ENCODE data around the gene PEF1.

The PEF1 gene

GRCh38 chr1:31671147-31671546 is 26.5 kb upstream of the PEF1 start:
- DNase-seq (ENCODE audit: low spot score): no peak

- no peak for DNase-seq (ENCODE audit: low spot score)
Measured at GRCh38 chr1:31670593-31670964, 25.9 kb upstream of the PEF1 start.

GRCh38 chr1:31669786-31670592 is 25.3 kb upstream of the PEF1 start:
- no peak for DNase-seq (ENCODE audit: low spot score)

- peak; percentile 44 for DNase-seq (ENCODE audit: low spot score)
Measured at GRCh38 chr1:31669433-31669785, 24.7 kb upstream of the PEF1 start.

GRCh38 chr1:31668303-31668883 is 23.7 kb upstream of the PEF1 start:
- no peak for DNase-seq (ENCODE audit: low spot score)

- no peak for DNase-seq (ENCODE audit: low spot score)
Measured at GRCh38 chr1:31667065-31667785, 22.5 kb upstream of the PEF1 start.

DNA sequence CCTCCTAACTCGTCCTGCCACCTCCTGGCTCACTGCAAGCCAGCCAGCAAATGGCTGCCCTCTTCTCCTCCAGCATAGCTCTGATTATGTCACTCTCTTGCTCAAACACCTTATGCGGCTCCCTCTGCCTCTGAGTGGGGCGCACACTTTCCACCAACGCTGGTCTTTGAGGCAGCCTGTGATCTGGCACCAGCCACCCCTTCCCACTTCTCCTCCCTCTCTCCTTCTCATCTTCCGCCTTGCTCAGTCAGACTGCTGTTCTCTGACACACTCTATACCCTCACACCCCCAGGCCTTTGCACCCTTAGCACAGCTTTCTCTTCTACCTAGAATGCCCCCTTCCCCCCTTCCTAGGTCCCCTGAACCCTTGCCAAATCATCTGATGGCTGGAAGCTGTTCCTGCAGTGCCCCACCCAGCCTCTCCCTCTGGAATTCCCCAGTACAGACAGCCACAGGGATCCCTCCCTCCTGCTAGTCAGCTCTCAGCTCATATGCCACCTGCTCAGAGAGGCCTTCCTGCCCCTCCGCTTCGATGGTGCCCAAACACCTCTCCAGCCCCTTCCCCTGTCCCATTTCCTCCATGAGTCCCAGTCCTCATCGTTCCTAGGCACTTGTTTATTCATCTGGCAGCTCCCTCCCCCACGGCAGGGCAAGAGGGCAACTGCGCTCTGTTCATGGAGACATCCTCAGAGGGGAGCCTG is 21.7 kb upstream of the PEF1 start:
- DNase-seq (ENCODE audit: low spot score): no peak

DNA sequence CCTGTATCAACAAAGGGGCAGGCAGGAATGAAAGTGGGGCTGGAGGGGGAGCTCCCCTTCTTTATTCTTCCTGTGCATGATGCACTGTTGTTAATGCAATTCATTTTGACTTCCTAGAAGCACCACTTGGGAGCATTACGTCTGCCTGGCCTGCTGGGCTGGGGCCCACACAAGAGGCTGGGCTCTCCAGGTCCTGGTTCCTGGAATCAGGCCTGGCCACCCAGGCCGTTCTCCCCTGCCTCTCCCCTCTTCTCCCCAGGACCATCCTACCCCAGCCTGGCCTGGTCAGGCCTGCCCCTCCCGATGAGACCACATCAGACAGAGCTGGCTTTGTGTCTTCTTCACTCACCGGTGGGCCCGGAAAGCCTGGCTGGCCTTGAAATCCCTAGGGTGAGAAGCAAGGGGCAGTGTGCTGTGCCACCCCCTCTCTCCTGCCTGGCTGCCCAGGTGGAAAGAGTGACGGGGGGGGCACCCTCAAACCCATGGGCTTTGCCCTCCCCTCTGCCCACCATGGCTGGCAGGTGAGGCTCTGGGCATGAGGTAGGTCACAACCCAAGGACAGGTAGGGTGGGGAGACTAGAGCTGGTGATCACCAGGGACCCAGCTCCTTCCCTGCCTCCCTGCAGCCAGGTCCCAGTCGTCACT is 20.7 kb upstream of the PEF1 start:
- DNase-seq (ENCODE audit: low spot score): no peak

- DNase-seq (ENCODE audit: low spot score): no peak
Measured at GRCh38 chr1:31664528-31664927, 19.9 kb upstream of the PEF1 start.

DNA sequence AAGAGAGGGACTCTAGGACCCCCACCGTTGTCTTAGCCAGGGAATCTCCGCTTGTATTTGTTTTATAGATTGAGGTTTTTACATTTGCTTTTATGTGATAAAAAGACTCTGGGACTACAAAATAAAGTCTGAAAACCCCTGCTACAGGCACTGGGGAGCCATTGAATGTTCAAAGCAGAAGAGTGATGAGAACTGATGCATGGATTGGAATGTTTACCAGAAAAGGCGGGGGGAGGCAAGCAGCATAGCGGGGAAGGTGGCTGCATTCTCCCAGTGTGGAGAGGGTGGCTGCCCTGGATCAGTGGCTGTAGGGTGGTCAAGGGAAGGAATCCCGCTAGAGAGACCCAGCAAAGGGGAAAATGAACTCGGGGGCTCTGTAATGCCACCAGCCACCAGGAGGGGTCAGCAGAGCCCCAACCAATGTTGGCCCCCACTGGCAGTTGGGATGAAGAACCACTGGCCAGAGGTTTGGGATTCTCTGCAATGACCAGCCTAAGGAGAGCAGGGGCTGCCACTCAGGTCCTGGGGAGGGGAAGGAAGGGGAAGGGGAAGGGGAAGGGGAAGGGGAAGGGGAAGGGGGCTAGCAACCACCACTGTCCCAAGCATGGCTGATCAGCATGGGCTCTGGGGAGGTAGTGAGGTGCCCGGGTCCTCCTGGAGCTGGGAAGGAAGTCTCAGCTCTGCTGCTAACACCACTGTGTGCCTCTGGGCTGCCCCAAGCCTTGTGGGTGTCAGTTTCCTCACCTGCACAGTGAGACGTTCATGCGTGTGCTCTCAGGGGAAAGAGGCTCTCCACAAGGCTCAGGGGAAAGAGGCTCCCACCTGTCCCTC is 19.2 kb upstream of the PEF1 start:
- DNase-seq (ENCODE audit: low spot score): peak; percentile 28

DNA sequence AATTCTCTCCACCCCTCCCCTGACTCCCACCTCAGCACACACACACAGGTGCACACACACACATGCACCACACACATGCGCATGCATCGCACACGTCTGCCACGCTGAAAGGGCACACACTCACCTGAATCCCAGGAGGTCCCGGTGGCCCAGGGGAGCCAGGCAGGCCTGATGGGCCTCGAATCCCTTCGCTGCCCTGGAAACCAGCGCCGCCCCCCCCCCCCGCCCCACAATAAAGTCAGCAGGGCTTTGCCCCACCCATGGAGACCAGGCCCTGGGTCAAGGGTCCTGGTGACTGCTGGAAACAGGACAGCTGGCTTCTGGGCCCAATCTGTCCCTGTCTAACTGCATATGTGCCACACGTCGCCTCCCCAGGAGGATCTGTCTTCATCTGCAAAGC is 17.8 kb upstream of the PEF1 start:
- DNase-seq (ENCODE audit: low spot score): no peak

DNA sequence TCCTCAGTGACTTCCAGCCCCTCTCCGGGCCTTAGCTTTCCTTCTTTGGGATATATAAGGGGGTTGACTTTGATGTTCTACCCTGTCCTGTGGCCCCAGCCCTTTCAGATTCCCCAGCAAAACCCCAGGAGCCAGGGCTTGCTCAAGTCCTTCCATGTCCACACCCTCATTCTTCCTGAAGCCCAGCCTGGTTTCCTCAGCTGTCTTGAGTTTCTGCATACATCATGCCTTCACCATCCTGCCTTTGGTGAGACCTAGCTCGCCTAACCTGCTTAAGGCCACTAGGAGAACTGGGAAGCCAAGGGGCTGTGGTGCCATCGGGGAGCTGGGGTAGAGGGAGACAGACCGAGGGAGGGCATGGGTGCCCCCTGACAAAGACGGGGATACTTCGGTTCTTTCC is 17.2 kb upstream of the PEF1 start:
- DNase-seq (ENCODE audit: low spot score): no peak

DNA sequence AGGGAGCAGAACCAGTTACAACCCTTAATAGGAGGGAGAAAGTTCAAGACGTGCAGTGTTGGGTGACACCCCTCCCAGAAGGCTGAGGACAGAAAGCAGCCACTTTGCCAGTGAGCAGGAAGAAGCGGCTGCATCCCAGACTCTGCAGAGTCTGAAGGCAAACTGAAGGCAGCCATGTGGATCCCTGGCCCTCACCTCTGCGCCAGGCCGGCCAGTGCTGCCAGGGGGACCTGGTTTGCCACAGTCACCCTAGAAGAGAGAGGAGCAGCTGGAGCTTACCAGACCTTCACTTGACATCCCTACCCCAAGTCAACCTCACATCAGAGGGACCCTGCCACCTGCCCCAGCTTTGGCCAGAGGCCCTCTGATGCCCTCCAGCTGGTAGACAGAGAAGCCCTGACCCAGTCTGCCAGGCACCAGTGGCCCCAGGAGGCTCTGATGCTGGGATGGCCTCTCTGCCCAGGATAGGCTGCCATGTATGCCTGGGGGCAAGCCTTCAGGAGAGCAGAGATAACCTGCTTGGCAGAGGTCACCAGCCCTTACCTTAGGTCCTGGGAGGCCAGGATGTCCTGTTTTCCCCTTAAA is 16.3 kb upstream of the PEF1 start:
- no peak for DNase-seq (ENCODE audit: low spot score)

DNA sequence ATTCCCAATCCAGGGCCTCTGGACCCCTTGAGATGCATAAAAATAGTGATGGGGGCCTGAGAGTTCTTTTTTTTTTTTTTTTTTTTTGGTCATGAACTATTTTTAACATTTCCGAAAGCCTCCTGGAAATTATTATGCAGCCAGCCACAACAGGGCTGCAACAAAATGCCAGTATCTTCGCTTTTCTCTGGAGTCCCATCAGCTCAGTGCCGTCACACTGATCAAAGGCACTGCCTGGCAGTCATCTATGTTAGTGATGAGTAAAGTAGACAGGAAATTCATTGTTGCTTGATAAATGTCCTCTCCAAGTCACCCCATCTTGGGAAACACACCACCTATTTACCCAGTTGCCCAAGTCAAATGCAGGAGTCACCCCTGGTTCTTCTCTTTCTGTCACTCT is 15.2 kb upstream of the PEF1 start:
- no peak for DNase-seq (ENCODE audit: low spot score)

- DNase-seq (ENCODE audit: low spot score): no peak
Measured at GRCh38 chr1:31658721-31659120, 14.0 kb upstream of the PEF1 start.

DNA sequence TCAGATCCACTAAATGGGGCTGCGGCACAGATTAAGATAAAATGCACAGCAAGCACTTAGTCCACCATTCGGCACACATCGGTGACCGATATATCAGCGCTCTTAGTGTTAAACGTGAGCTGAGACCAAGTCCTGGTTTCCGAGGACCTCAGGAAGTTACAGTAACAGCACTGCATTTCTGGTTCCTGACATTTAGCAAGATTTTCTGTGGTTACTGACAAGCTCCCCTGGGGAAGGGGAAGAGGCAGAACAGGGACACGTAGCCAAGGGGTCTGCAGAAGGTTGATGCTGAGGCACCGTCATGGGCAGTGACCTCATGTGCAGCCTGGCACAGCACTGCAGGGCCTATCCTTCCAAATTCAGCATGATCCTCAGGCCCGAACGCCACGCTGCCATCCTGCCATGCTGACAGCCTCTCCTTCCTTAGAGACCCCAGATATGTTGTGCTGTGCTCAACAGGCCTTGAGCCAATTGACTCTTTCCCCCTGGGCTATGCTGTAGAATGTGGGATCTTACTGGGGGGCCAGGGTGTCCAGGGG is 13.4 kb upstream of the PEF1 start:
- no peak for DNase-seq (ENCODE audit: low spot score)

DNA sequence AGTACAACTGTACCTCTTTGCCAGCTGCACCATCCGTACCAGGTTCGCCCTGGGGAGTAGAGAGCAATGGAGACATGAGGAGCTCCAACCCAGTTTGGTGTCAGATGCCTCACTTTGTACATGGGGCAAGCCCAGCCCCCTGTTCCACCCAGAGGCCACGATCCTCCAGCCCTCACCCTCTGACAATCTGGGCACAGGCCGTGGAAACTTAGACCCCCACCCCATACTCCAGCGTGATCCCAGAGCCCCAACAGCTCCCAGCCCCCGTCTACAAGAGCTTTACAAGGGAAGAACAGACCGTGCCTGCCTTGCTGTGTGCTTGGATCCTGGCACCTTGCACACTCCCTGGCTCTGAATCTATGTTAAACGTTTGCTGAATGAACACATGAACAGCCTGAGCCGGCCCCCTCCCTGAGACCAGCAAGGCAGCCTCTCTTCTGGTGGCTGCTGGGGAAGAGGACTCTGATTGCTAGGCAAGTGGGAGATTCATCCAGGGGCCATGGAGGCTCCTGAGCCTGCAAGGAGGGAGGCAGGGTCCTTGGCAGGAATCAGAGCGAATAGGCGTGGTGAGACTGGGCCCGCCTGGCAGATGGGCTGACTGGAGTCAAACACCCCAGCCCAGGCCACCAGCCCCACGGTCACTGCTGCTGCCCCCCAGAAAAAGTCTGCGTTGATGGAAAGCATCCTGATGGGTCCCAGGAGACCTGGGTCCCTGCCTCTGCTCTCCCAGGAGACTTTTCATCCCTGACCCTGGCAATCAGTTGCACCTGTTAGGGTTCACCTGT is 12.5 kb upstream of the PEF1 start:
- DNase-seq (ENCODE audit: low spot score): no peak

GRCh38 chr1:31655756-31656155 is 11.1 kb upstream of the PEF1 start:
- no peak for DNase-seq (ENCODE audit: low spot score)

- no peak for DNase-seq (ENCODE audit: low spot score)
Measured at GRCh38 chr1:31655104-31655503, 10.4 kb upstream of the PEF1 start.

DNA sequence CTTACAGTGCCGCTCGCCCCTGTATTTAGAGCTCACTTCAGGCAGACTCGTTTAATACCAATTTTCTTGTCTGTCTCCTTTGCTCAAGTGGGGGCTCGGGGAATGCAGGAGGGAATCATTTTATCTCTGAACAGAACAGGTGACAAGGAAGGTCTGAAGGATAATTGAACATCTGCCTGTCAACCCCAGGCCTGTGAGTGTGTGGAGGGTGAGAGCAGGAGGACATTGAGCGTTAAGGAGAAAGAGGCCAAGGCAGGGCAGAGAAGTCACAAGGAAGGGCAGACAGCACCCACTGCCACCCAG is 9.7 kb upstream of the PEF1 start:
- no peak for DNase-seq (ENCODE audit: low spot score)

Measured in SK-N-DZ (cell line).